ENCODE measurements around the gene ABAT.

DNA sequence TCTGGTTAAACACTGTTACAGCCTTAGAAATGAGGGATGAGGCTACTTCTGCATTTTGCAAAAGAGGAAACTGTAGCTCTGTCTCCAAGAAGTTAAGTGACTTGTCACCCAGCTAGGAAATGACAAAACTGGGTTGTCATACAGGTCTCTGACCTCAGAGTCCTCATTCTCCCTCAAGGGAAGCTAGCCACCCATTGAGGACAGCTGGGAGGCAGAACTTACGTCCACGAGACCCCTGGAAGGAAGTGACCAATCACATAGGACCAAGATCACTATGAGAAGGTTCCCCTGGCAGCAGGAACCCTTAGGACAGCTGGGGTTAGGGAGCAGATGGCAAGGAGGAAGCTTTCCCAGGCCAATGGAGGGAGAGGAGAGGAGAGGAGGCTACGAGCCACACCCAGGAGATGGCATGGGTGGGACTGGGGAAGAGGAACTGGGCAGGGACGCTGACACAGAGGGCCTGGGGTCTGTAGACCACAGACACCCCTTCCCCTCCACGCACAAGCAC is 41.7 kb upstream of the ABAT start:
- TF ChIP-seq, protein P1, sequence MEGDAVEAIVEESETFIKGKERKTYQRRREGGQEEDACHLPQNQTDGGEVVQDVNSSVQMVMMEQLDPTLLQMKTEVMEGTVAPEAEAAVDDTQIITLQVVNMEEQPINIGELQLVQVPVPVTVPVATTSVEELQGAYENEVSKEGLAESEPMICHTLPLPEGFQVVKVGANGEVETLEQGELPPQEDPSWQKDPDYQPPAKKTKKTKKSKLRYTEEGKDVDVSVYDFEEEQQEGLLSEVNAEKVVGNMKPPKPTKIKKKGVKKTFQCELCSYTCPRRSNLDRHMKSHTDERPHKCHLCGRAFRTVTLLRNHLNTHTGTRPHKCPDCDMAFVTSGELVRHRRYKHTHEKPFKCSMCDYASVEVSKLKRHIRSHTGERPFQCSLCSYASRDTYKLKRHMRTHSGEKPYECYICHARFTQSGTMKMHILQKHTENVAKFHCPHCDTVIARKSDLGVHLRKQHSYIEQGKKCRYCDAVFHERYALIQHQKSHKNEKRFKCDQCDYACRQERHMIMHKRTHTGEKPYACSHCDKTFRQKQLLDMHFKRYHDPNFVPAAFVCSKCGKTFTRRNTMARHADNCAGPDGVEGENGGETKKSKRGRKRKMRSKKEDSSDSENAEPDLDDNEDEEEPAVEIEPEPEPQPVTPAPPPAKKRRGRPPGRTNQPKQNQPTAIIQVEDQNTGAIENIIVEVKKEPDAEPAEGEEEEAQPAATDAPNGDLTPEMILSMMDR (IDR thresholded peaks at IDR 0.05): no peak
- no peak for TF ChIP-seq POLR2A (IDR thresholded peaks at IDR 0.05)

All from Peyer's patch (tissue), 4 donors.